H1 (cell line): ENCODE measurements around the gene CASP12. TPM values are rescaled to one million over a fixed set of nuclear protein-coding genes. Genes with fewer than 3 reads are reported as not detected.

Experiments used
- CTCF ChIA-PET: fragments of 300-600 bp; sonication (Branson Sonifier 250); formaldehyde crosslinking; loops from one replicate; lab custom pipeline; 2021; ENCODE audit not compliant: partially characterized antibody; lab: Charles Lee
- POLR2A ChIA-PET: fragments of 300-600 bp; sonication (Branson Sonifier 250); formaldehyde crosslinking; loops from one replicate; lab custom pipeline; 2021; ENCODE audit warnings: inconsistent platforms; ENCODE audit not compliant: partially characterized antibody; lab: Charles Lee
- DNase-seq, 2 experiments: peaks; one replicate each; pipeline versions ENCODE4 v3.0.0 to v3.0.0-alpha.2; 2010 to 2022; ENCODE audit warnings: low spot score in 2 of 2, low read depth in 1 of 2, mixed read lengths in 1 of 2
- FAIRE-seq: peaks from 2 replicates; lab custom pipeline; 2011; peaks lifted over from hg19 to GRCh38; lab: Jason Lieb, UNC
- H2AFZ ChIP-seq: 2 replicates; pipeline ENCODE4 v1.8.1; 2012; ENCODE audit warnings: low read length, inconsistent platforms
- H2AK5ac ChIP-seq: 2 replicates; pipeline ENCODE4 v1.6.1; 2013; ENCODE audit warnings: low read depth, low read length
- H2BK120ac ChIP-seq: replicated peaks from 2 replicates; pipeline ENCODE3; 2013; ENCODE audit warnings: low read depth, low read length, inconsistent platforms
- H2BK12ac ChIP-seq: 2 replicates; pipeline ENCODE4 v1.6.1; 2013; ENCODE audit warnings: low read depth, low read length
- H2BK15ac ChIP-seq: 2 replicates; pipeline ENCODE4 v1.6.1; 2013; ENCODE audit warnings: low read length
- H2BK20ac ChIP-seq: 2 replicates; pipeline ENCODE4 v1.6.1; 2013; ENCODE audit warnings: low read length
- H2BK5ac ChIP-seq: 2 replicates; pipeline ENCODE4 v1.6.1; 2013; ENCODE audit warnings: low read depth, low read length
- H3K14ac ChIP-seq: 2 replicates; pipeline ENCODE4 v1.6.1; 2013; ENCODE audit warnings: inconsistent platforms; ENCODE audit not compliant: insufficient read length
- H3K18ac ChIP-seq: 2 replicates; pipeline ENCODE4 v1.6.1; 2013; ENCODE audit warnings: low read length; ENCODE audit errors: extremely low read depth
- H3K23ac ChIP-seq: 2 replicates; pipeline ENCODE4 v1.6.1; 2013; ENCODE audit warnings: inconsistent platforms; ENCODE audit not compliant: insufficient read length
- H3K23me2 ChIP-seq: 2 replicates; pipeline ENCODE4 v1.6.1; 2013; ENCODE audit warnings: low read depth, low read length
- H3K27ac ChIP-seq: 2 replicates; pipeline ENCODE4 v1.6.1; 2011; ENCODE audit warnings: low read depth, low read length, inconsistent platforms
- H3K27me3 ChIP-seq, 4 experiments: replicated peaks in 1 of 4; 1 replicate in 1 of 4; 2 replicates in 3 of 4; pipeline versions ENCODE4 v1.6.1 to v1.8.1; 2011 to 2013; ENCODE audit warnings: low read length in 3 of 4, mild to moderate bottlenecking in 3 of 4, inconsistent platforms in 2 of 4, mixed read lengths in 2 of 4, moderate library complexity in 1 of 4; ENCODE audit not compliant: control insufficient read depth in 3 of 4, insufficient read depth in 3 of 4; ENCODE audit errors: extremely low read depth in 1 of 4
- H3K36me3 ChIP-seq, 4 experiments: 2 replicates each; pipeline versions ENCODE4 v1.6.1 to v1.8.1; 2011 to 2013; ENCODE audit warnings: mild to moderate bottlenecking in 4 of 4, low read length in 3 of 4, moderate library complexity in 2 of 4, control low read depth in 1 of 4, inconsistent platforms in 1 of 4; ENCODE audit not compliant: insufficient read depth in 4 of 4, control insufficient read depth in 2 of 4
- H3K4ac ChIP-seq: replicated peaks from 2 replicates; pipeline ENCODE3; 2013; ENCODE audit warnings: low read length, low read depth, mixed read lengths, inconsistent platforms; ENCODE audit not compliant: insufficient read length
- H3K4me1 ChIP-seq, 4 experiments: replicated peaks in 1 of 4; 1 replicate in 1 of 4; 2 replicates in 3 of 4; pipeline versions ENCODE4 v1.6.1 to v1.8.1; 2011 to 2013; ENCODE audit warnings: low read length in 3 of 4, inconsistent platforms in 2 of 4, mixed read lengths in 1 of 4; ENCODE audit not compliant: insufficient read depth in 4 of 4, control insufficient read depth in 3 of 4
- H3K4me2 ChIP-seq, 2 experiments: 2 replicates each; pipeline versions ENCODE4 v1.6.1 to v1.8.1; 2011 to 2013; ENCODE audit warnings: low read depth in 2 of 2, low read length in 2 of 2, control low read depth in 1 of 2, inconsistent platforms in 1 of 2, mild to moderate bottlenecking in 1 of 2; ENCODE audit not compliant: insufficient read depth in 1 of 2
- H3K4me3 ChIP-seq, 4 experiments: fragments of 200-600, 300-600 bp in 1 of 4; sonication (generic), shearing (Covaris generic), sonication (Bioruptor Twin) in 1 of 4; 2 replicates each; pipeline versions ENCODE4 v1.5.1 to v1.8.1; 2011 to 2016; ENCODE audit warnings: low read length in 4 of 4, low read depth in 3 of 4, control low read depth in 2 of 4, inconsistent platforms in 2 of 4, mild to moderate bottlenecking in 2 of 4, mixed read lengths in 1 of 4, moderate library complexity in 1 of 4; ENCODE audit not compliant: insufficient read depth in 2 of 4; ENCODE audit errors: extremely low read depth in 1 of 4
- H3K56ac ChIP-seq: replicated peaks from 2 replicates; pipeline ENCODE3; 2013; ENCODE audit warnings: low read depth, mild to moderate bottlenecking, mixed read lengths, low read length, inconsistent platforms; ENCODE audit not compliant: insufficient read length
- H3K79me1 ChIP-seq: 2 replicates; pipeline ENCODE4 v1.6.1; 2013; ENCODE audit warnings: low read depth, low read length, control low read depth
- H3K79me2 ChIP-seq, 2 experiments: 2 replicates each; pipeline versions ENCODE4 v1.6.1 to v1.8.1; 2012 to 2013; ENCODE audit warnings: low read length in 2 of 2, mild to moderate bottlenecking in 2 of 2, inconsistent platforms in 1 of 2; ENCODE audit not compliant: insufficient read depth in 2 of 2, control insufficient read depth in 1 of 2
- H3K9ac ChIP-seq, 4 experiments: replicated peaks in 1 of 4; 1 replicate in 1 of 4; 2 replicates in 3 of 4; pipeline versions ENCODE4 v1.6.1 to v1.8.1; 2011 to 2013; ENCODE audit warnings: low read depth in 3 of 4, low read length in 3 of 4, control low read depth in 2 of 4, mild to moderate bottlenecking in 2 of 4, moderate library complexity in 2 of 4, inconsistent platforms in 1 of 4; ENCODE audit errors: extremely low read depth in 1 of 4
- H3K9me3 ChIP-seq, 2 experiments: 2 replicates each; pipeline versions ENCODE4 v1.6.1 to v1.8.1; 2012 to 2013; ENCODE audit warnings: mild to moderate bottlenecking in 2 of 2, moderate library complexity in 2 of 2, control low read depth in 1 of 2, inconsistent platforms in 1 of 2, low read depth in 1 of 2, low read length in 1 of 2, mixed read lengths in 1 of 2; ENCODE audit not compliant: insufficient read depth in 2 of 2
- H4K20me1 ChIP-seq, 2 experiments: replicated peaks in 1 of 2; 2 replicates each; pipeline versions ENCODE3 to v1.8.1; 2011 to 2013; ENCODE audit warnings: inconsistent platforms in 2 of 2, low read length in 2 of 2, mild to moderate bottlenecking in 1 of 2; ENCODE audit not compliant: insufficient read depth in 2 of 2, control insufficient read depth in 1 of 2
- H4K5ac ChIP-seq: 2 replicates; pipeline ENCODE4 v1.6.1; 2013; ENCODE audit warnings: low read length, low read depth, mixed read lengths, inconsistent platforms; ENCODE audit not compliant: insufficient read length
- H4K8ac ChIP-seq: 2 replicates; pipeline ENCODE4 v1.8.0; 2013; ENCODE audit warnings: mild to moderate bottlenecking, moderate library complexity, low read length, inconsistent platforms; ENCODE audit not compliant: insufficient read depth; ENCODE audit errors: extremely low read depth
- H4K91ac ChIP-seq: replicated peaks from 2 replicates; pipeline ENCODE3; 2013; ENCODE audit warnings: low read length, mixed read lengths, inconsistent platforms; ENCODE audit not compliant: insufficient read length
- BACH1 ChIP-seq: IDR thresholded peaks from 2 replicates; pipeline ENCODE4 v1.6.1; 2012; ENCODE audit warnings: low read length, improper control_type of control experiment
- CEBPB ChIP-seq: IDR thresholded peaks from 2 replicates; pipeline ENCODE4 v1.6.1; 2012; ENCODE audit warnings: low read depth, low read length
- EP300 ChIP-seq, 2 experiments: IDR thresholded peaks; 1 replicate in 1 of 2; 2 replicates in 1 of 2; pipeline ENCODE4 v1.6.1; 2011 to 2012; ENCODE audit warnings: low read depth in 2 of 2, low read length in 2 of 2, mild to moderate bottlenecking in 2 of 2, borderline replicate concordance in 1 of 2, inconsistent platforms in 1 of 2, moderate library complexity in 1 of 2
- GABPA ChIP-seq: IDR thresholded peaks from 2 replicates; pipeline ENCODE4 v1.6.1; 2011; ENCODE audit warnings: mild to moderate bottlenecking, low read length, moderate library complexity, borderline replicate concordance; ENCODE audit not compliant: insufficient read depth
- JUN ChIP-seq: IDR thresholded peaks from 2 replicates; pipeline ENCODE4 v1.6.1; 2011; ENCODE audit warnings: low read depth, mild to moderate bottlenecking, improper control_type of control experiment, low read length
- POU5F1 ChIP-seq: IDR thresholded peaks from 2 replicates; pipeline ENCODE4 v1.6.1; 2011; ENCODE audit warnings: low read depth, mild to moderate bottlenecking, low read length, moderate library complexity
- SRF ChIP-seq: IDR thresholded peaks from 2 replicates; pipeline ENCODE4 v1.6.1; 2011; ENCODE audit warnings: mild to moderate bottlenecking, low read depth, low read length, moderate library complexity
- WGBS, 2 experiments: shearing (Covaris generic) in 1 of 2; methylation state at CpG; one replicate each; pipeline versions ENCODE4 v1.1.6 to v1.1.7; 2013 to 2015; ENCODE audit warnings: low lambda C conversion rate in 2 of 2, mixed read lengths in 2 of 2, inconsistent platforms in 1 of 2, low coverage in 1 of 2, missing lambda C conversion rate in 1 of 2; ENCODE audit not compliant: insufficient replicate concordance in 2 of 2, insufficient coverage in 1 of 2, insufficient read length in 1 of 2; ENCODE audit errors: extremely low coverage in 1 of 2, missing lambda C conversion rate in 1 of 2; 5-methylcytosine and 5-hydroxymethylcytosine counted together
- polyA plus RNA-seq, 7 experiments: library from polyadenylated mRNA; depleted of rRNA in 3 of 7; stranded (reverse) in 5 of 7; unstranded in 2 of 7; fragments of >200 nt in 5 of 7; fragments of 200-250 nt in 2 of 7; gene quantifications; 1 replicate in 5 of 7; 2 replicates in 1 of 7; 4 replicates in 1 of 7; pipeline versions ENCODE4 v1.2.1 to v1.2.3, GENCODE V29; 2011 to 2013; ENCODE audit warnings: missing spikeins in 2 of 7, mixed read lengths in 2 of 7
- total RNA-seq: library from RNA; stranded (reverse); fragmentation: NEBNext Ultra II Directional; extraction: Animal tissue kit (Norgen Biotek cat#: 25700); gene quantifications from 2 replicates; pipeline ENCODE4 v1.2.1, GENCODE V29; 2021

CASP12 gene
- total and polyA plus RNA-seq, 2 of the 8 experiments (the other 6 are each of a cell fraction or from before 2014, with no cell fraction given): not detected

- Histone ChIP-seq H3K14ac (no peak overlapping the region), H3K4ac (no peak overlapping the region), H2BK120ac (no peak overlapping the region), H3K23ac (no peak overlapping the region), H2BK15ac (no peak overlapping the region), H3K9me3 (no peaks in the 10 kb centered on the region), H3K18ac (no peak overlapping the region), H3K9ac (no peak overlapping the region), H3K36me3 (no peaks in the 10 kb centered on the region), H4K5ac (no peak overlapping the region), H4K8ac (no peak overlapping the region), H2AK5ac (no peak overlapping the region), H4K20me1 (no peaks in the 10 kb centered on the region), H3K56ac (no peak overlapping the region), H2BK12ac (no peak overlapping the region), H3K27me3 (no peaks in the 10 kb centered on the region), H3K27ac (no peak overlapping the region), H2BK5ac (no peak overlapping the region), H3K79me1 (no peaks in the 10 kb centered on the region), H3K4me2 (no peak overlapping the region), H4K91ac (no peak overlapping the region), H3K4me3 (no peak overlapping the region), H2BK20ac (no peak overlapping the region), H2AFZ (no peak overlapping the region), H3K23me2 (no peaks in the 10 kb centered on the region), H3K79me2 (no peaks in the 10 kb centered on the region), H3K4me1 (no peaks in the 10 kb centered on the region)
- no peak for FAIRE-seq
- no peak for DNase-seq
- ChIA-PET POLR2A (interaction anchor here (0.7 kb wide), 1 partner anchor 417 kb away, joined by 3 read pairs; no protein-coding TSS in a partner anchor), CTCF (interaction anchor here (0.9 to 1.2 kb wide), 3 partner anchors 46 to 592 kb away, joined by 3 to 4 read pairs (median 3); no protein-coding TSS in a partner anchor)
- 88% methylated on average over 3 of the region's 3 CpGs; no CpG with 5 or more reads in 1 of the 2 experiments for WGBS, 2 experiments
- TF ChIP-seq POU5F1 (no peak), CEBPB (no peak), JUN (no peak), SRF (no peak), BACH1 (no peak), GABPA (no peak), EP300 (IDR thresholded peaks at IDR 0.05; ENCODE audit: borderline replicate concordance in 1 of 2, low read depth in 2 of 2, low read length in 2 of 2) (no peak)
Observed at GRCh38 chr11:104846216-104846615, 52.0 kb downstream of the CASP12 start.
